ENCODE measurements around the gene NDUFAF7. TPM values are rescaled to one million over a fixed set of nuclear protein-coding genes. Genes with fewer than 3 reads are reported as not detected.
"Not testable (repeated sequence)": the region's sequence is repeated elsewhere in the genome, so short reads cannot be mapped to it uniquely, and the experiment has no call there.

The NDUFAF7 gene
- polyA plus RNA-seq, 1 donor from 2014 or later, result 132 TPM

GRCh38 chr2:37205689-37206341 lies 25.6 kb upstream of the NDUFAF7 start:
- H3K36me3 ChIP-seq (ENCODE audit: insufficient read depth, low read length), result peaks cover 27% of the 10 kb centered on the region
- H3K4me3 ChIP-seq (ENCODE audit: low read length), result no peak overlapping the region
- H3K27ac ChIP-seq (ENCODE audit: low read length), result no peak overlapping the region
- H3K9ac ChIP-seq (ENCODE audit: low read length), result no peak overlapping the region
- peaks cover 5% of the 10 kb centered on the region for H3K9me3 ChIP-seq (ENCODE audit: low read length)
- no peaks in the 10 kb centered on the region for H3K9me2 ChIP-seq (ENCODE audit: insufficient read depth, low read length)
- no peak overlapping the region for H3K4me2 ChIP-seq (ENCODE audit: low read length)
- no peaks in the 10 kb centered on the region for H3K27me3 ChIP-seq (ENCODE audit: insufficient read depth, low read depth, low read length)
- H3F3A ChIP-seq (ENCODE audit: insufficient read depth, low read length, poor library complexity, severe bottlenecking), result no peaks in the 10 kb centered on the region
- H3K79me2 ChIP-seq (replicated peaks; ENCODE audit: insufficient read depth, low read length), result no peaks in the 10 kb centered on the region
- H2AFZ ChIP-seq (ENCODE audit: low read depth, low read length), result no peak overlapping the region
- TF ChIP-seq SMC3 (conservative IDR thresholded peaks at IDR 0.05; ENCODE audit: poor library complexity) (no peak), POLR2AphosphoS5 (IDR thresholded peaks at IDR 0.05) (no peak), EP300 (conservative IDR thresholded peaks at IDR 0.05; ENCODE audit: poor library complexity, severe bottlenecking) (no peak), TAF1 (IDR thresholded peaks at IDR 0.05; ENCODE audit: low read depth) (no peak), REST (IDR thresholded peaks at IDR 0.05; ENCODE audit: borderline replicate concordance) (no peak), CTCF (IDR thresholded peaks at IDR 0.05; ENCODE audit: poor library complexity, severe bottlenecking) (no peak), EZH2 (IDR thresholded peaks at IDR 0.05; ENCODE audit: borderline replicate concordance, insufficient read depth, low read length, poor library complexity, severe bottlenecking) (no peak), MXI1 (conservative IDR thresholded peaks at IDR 0.05; ENCODE audit: poor library complexity, severe bottlenecking) (no peak), RAD21 (conservative IDR thresholded peaks at IDR 0.05) (no peak)
- no peaks in the 10 kb centered on the region for H4K20me1 ChIP-seq (ENCODE audit: insufficient read depth)

- H3K79me2 ChIP-seq (replicated peaks; ENCODE audit: insufficient read depth, low read length); H3K9me2 ChIP-seq (ENCODE audit: insufficient read depth, low read length); H4K20me1 ChIP-seq (ENCODE audit: insufficient read depth); H2AFZ ChIP-seq (ENCODE audit: low read depth, low read length); H3K27me3 ChIP-seq (ENCODE audit: insufficient read depth, low read depth, low read length); H3K27ac ChIP-seq (ENCODE audit: low read length); H3K9me3 ChIP-seq (ENCODE audit: low read length); H3F3A ChIP-seq (ENCODE audit: insufficient read depth, low read length, poor library complexity, severe bottlenecking); H3K4me2 ChIP-seq (ENCODE audit: low read length); H3K4me3 ChIP-seq (ENCODE audit: low read length); H3K9ac ChIP-seq (ENCODE audit: low read length): not testable (repeated sequence)
- peaks cover 36% of the 10 kb centered on the region for H3K36me3 ChIP-seq (ENCODE audit: insufficient read depth, low read length)
Observed at GRCh38 chr2:37206760-37207159, 24.7 kb upstream of the NDUFAF7 start.

Measured in neural cell (in vitro differentiated cells).